GM19351 (cell line): Measurements from ENCODE around the gene HIP1.
"Not testable (repeated sequence)": the region's sequence is repeated elsewhere in the genome, so short reads cannot be mapped to it uniquely, and the experiment has no call there.

Experiments
- ATAC-seq: cut with Tn5 transposase; IDR thresholded peaks from one replicate; pipeline ENCODE4 v1.9.1; 2021; ENCODE audit warnings: mild to moderate bottlenecking, moderate library complexity; ENCODE audit not compliant: unreplicated experiment

HIP1 gene

GRCh38 chr7:75739796-75740672, 1.3 kb upstream of the HIP1 start:
- peak; percentile 32 for ATAC-seq

DNA sequence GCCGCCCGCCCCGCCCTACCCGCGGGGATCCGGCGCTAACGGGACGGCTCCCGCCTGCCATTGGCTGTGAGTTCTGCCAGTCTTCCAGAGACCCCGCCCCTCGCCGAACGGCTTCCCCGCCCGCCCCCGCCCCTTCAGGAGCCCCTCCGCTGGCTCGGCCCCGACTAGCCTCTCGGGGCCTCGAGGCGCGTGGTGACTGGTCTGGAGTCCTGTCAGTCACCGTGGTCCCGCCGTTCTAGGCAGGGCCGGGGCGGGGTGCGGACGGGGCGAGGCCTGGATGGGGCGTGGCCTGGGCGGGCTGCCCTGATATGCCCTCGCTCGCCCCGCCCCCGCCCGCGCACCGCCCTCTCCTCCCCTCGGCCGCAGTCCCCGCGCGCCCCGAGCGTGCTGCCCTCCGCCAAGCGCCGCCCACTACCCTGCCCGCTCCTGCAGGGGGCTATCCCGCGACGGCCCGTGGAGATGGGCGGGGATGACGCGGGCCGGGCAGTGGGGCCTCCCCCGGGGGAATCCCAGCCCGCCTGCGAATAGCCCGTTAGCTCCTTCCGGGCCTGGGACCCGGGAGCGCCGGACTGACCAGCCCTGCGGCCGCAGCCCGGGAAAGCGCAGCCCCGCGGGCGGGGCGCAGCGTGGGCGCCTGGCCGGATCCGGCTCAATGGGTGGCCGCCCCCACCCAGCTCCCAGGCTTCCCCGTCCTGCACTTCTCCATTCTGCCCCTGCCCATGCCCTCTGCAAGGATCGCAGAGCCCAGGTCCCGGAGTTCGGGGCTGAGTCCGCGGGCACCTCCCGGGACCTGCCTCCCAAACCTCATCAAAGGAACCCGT, 444 bp upstream of the HIP1 start:
- ATAC-seq = peak; percentile 91

GRCh38 chr7:75737856-75738603, 711 bp downstream of the HIP1 start:
- ATAC-seq = no peak

DNA sequence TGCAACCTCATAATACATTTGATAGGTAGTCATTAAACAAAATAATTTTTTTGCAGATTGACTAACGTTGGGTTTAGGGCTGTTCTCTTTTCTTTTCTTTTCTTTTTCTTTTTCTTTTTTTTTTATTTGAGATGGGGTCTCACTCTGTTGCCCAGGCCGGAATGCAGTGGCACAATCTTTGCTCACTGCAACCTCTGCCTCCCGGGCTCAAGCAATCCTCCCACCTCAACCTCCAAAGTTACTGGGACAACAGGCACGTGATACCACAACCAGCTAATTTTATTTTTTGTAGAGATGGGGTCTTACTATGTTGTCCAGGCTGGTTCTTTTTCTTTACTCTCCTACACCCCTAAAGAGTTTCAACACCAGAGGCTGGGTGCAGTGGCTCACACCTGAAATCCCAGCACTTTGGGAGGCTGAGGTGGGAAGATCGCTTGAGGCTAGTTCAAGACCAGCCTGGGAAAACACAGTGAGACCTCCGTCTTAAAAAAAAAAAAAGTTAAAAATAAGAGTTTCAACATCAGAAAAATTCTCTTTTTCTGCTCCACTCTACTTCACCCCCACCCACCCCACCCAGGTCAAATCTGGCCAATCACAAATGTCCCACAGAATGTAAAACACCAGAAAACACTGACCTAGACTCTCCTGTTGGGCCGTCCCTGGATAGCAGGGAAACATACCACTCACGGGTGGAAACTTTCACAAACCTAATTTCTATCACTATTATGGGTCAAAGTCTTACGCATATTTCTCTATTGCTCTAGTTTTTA, 3.0 kb downstream of the HIP1 start:
- no peak for ATAC-seq

GRCh38 chr7:75734586-75735458, 3.9 kb downstream of the HIP1 start:
- no peak for ATAC-seq

- no peak for ATAC-seq
These were observed 5.7 kb downstream of the HIP1 start for GRCh38 chr7:75732764-75733630.

DNA sequence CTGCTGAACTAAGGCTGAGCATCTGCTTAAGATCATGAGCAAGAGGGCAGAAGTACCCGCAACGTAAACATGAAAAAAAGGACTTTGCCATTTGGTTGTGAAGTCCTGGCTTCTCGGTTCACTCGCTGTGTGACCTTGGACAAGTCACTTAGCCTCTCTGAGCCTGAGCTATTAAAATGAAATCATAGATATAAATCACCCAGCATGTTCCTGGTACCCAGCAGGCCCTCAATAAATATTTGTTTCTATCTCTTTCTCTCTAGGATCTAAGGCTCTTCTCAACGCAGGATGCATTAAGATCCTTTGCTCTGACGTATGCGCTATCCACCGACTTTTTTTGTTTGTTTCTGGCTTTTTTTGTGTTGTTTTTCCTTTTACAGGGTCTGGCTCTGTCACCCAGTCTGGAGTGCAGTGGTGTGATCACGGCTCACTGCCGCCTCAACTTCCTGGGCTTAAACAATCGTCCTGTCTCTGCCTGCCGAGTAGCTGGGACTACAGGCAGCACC, 6.7 kb downstream of the HIP1 start:
- ATAC-seq = no peak

DNA sequence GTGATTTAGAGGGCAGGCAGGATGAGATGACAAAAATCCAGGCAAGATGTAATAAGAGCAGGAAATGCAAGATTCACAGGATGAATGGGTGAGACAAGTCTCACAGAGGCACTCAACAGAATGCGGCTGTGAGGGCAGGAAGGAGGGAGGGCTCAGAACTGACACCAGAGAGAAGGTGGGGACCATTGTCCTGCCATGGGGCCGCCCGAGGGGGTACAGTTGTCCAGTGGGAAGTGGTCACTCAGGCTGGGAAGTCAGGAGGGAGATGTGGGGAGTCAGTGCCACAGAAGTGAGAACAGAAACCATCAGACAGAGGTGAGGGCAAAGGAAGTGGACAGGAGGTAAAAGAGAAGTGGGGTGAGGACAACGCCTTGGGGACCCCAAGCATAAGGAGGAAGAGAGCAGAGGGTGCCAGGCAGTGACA, 8.9 kb downstream of the HIP1 start:
- no peak for ATAC-seq

DNA sequence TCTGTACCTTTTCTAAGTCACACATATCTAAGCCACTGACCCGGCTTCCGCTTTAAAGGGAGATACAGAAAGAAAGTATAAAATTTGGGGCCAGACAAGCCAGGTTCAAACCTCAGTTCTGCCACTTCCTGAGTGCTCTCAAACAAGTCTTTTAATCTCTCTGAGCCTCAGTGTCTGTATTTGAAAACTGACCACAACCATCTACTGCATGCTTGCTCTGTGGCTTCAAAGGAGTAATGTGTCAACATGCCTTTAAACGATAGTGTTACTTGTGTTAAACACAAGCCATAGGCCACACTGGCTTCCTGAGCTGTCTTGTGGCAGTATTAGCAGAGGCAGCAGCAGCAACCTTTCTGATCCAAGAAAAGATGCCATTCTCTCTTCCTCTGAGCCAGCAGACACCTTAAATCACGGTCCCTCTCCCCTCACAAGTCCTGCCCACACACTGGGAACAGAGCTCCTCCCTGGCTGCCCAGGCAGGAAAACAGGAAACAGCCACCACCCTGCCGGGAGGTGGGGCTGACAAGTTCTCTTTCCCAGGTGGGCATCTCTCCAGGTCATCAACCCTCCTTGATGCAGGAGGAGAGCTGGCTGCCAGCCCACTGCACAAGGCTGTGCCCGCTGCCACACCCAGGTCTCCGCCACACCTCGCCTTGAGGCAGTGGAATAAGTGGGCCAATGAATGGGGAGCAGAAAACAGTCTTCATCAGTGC, 10.7 kb downstream of the HIP1 start:
- ATAC-seq = no peak

DNA sequence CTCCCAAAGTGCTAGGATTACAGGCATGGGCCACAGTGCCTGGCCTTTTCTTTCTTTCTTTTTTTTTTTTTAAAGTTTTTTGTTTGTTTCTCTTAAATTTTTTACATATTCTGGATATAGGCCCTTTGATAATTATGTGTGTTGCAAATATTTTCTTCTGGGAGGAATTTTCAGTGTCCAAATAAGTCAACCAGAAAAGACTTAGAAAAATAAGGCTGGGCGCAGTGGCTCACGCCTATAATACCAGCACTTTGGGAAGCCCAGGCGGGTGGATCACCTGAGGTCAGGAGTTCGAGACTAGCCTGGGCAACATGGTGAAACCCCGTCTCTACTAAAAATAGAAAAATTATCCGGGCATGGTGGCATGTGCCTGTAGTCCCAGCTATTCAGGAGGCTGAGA, 11.4 kb downstream of the HIP1 start:
- not testable (repeated sequence) for ATAC-seq

DNA sequence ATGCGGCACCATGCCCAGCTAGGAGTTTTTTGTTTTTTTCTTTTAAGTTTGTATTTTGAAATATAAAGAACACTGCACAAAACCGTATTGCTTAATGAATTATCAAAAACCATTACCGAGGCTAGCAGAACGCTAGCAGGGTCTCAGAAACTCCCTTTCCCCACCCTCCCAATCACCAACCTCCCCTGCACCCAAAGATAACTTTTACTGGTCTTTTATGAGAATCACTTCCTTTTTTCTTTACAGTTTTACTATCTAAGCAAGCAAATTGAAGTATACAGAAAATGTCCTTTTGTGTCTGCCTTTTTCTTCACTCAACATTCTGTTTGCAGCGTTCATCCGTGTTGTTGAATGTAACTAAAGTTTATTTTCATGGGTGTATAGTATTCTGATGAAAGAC, 13.4 kb downstream of the HIP1 start:
- no peak for ATAC-seq

DNA sequence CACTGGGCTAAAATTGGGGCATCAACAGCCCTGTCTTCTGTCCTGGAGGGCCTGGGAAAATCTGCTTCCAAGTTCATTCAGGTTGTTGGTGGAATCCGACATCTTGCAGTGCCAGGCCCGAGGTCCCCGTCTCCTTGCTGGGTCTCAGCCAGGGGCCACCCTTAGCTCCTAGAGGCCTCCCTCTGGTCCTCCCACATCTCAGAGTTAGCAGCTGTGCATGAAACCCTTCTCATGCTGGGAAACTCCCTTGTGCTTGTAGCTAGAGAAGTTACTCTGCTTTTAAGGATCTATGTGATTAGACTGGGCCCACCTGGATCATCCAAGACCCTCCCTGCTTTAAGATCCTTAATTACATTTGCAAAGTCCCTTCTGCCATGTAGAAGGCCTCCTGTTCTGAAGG, 15.3 kb downstream of the HIP1 start:
- no peak for ATAC-seq

- ATAC-seq = no peak
These were observed 16.4 kb downstream of the HIP1 start for GRCh38 chr7:75722373-75722772.

- ATAC-seq = not testable (repeated sequence)
These were observed 16.8 kb downstream of the HIP1 start for GRCh38 chr7:75721922-75722321.

DNA sequence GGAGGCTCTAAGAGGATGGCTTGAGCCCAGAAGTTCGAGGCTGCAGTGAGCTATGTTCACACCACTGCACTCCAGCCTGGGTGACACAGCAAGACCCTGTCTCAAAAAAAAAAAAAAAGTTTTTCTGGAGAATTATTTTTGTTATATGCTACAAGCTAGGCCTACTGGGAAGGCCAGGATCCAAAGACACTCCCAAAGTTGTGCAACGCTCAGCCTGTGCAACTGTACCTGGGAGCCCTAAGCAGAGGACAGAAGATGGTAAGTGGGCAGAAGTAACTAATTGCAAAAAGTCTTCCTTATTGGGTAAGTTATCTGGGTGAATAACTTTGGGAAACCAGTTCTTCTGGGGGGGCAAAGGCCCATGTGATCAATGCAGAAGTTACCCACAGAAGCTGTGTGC, 17.3 kb downstream of the HIP1 start:
- no peak for ATAC-seq

DNA sequence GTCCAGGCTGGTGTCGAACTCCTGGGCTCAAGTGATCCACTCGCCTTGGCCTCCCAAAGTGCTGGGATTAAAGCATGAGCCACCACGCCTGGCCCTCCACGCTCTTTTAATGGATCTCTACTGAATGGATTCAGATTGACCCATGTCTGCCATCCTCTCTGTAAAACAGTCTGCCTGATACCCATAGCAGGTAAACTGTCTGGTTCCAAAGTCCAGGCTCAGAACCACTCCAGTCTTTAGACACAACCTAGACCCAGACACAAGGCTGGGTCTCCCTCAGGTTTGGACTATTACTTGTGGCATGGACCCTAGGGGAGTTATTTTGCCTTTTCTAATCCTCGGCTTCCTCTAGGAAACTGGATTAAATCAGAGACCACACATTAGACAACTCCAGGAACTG, 19.1 kb downstream of the HIP1 start:
- no peak for ATAC-seq

- no peak for ATAC-seq
These were observed 20.2 kb downstream of the HIP1 start for GRCh38 chr7:75718390-75719031.
